Erythroblast (primary cell): ENCODE results near the gene BCL2.

Experiments used
- GATA1 ChIP-seq: IDR thresholded peaks from 2 replicates; pipeline ENCODE4 v1.6.1; 2011; ENCODE audit warnings: low read depth, mild to moderate bottlenecking, control low read depth, low read length, moderate library complexity
- POLR2A ChIP-seq: IDR thresholded peaks from 2 replicates; pipeline ENCODE4 v1.6.1; 2011; ENCODE audit warnings: mild to moderate bottlenecking, low read length

GRCh38 chr18:63197246-63197869, 122.2 kb downstream of the BCL2 start:
- TF ChIP-seq POLR2A (no peak), GATA1 (no peak)
